Stomach smooth muscle (tissue), 2 donors: ENCODE measurements around the gene C7orf25.

Experiments used
- H3K27ac ChIP-seq: one replicate; pipeline ENCODE4 v1.7.0; 2013; ENCODE audit warnings: mild to moderate bottlenecking, low read length, inconsistent platforms
- H3K27me3 ChIP-seq, 2 donors: one replicate each; pipeline ENCODE4 v1.7.0; 2013; ENCODE audit warnings: low read length in 2 of 2; ENCODE audit not compliant: insufficient read depth in 2 of 2, control insufficient read depth in 1 of 2
- H3K36me3 ChIP-seq, 2 donors: one replicate each; pipeline ENCODE4 v1.7.0; 2013; ENCODE audit warnings: low read length in 2 of 2; ENCODE audit not compliant: control insufficient read depth in 2 of 2, insufficient read depth in 2 of 2
- H3K4me1 ChIP-seq: one replicate; pipeline ENCODE4 v1.7.0; 2013; ENCODE audit warnings: low read length; ENCODE audit not compliant: control insufficient read depth, insufficient read depth
- H3K4me3 ChIP-seq, 2 donors: one replicate each; pipeline ENCODE4 v1.7.0; 2013; ENCODE audit warnings: low read length in 2 of 2
- H3K9ac ChIP-seq, 2 donors: one replicate each; pipeline ENCODE4 v1.7.0; 2013; ENCODE audit warnings: low read length in 2 of 2, mild to moderate bottlenecking in 1 of 2
- H3K9me3 ChIP-seq, 2 donors: one replicate each; pipeline ENCODE4 v1.7.0; 2013; ENCODE audit warnings: low read length in 2 of 2; ENCODE audit not compliant: control insufficient read depth in 2 of 2
- donor health status: healthy.
- donor health status: Pancreatic carcinoma.

The C7orf25 gene

DNA sequence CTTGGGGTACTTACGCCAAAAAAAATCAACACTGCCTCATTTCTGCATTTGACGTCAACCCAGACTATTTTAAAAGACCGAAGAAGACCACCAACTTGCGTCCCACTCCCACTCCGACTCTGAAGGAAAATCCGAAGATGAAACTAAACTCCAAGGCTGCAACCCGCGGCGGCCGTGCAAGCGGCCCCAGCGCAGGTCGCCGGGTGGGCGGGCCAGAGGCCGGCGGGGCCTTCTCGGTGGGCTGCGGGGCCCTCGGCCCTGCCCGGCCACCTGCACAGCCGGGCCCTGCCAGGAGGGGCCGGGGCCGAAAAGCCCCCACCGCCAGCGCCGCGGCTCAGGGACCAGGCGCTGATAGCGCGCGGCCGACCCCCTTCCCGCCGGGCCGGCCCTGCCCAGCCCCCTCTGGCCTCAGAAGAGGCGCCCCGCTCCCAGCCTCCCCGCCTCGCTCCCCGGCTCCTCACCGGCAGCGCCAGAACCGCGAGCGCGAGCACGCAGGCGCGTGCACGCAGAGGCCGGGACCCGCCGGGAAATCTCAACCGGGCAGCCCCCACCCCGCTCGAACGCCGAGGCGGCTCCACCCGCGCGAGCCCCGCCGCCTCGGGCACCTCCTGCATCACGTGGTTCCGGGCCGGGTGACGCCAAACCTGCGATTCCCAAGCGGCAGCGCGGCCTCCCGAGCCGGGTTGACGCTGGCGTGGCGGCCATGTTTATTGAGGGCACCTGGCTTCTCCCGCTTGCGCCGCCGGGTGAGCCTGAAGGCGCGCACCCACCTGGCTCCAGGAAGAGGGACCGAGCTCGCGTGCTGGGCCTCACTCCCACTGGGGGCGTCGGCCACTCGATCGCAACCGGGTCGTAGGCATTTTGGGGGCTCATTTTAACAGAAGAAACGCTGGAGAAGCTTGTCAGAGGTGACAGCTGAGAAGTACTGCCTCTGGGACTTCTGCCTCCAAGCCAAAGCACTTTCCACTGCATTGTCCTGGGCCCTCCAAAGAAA lies at the start of gene C7orf25:
Gene C7orf25, minus strand, starts transcription at position 617 of the 994 bp plus-strand sequence. CDS start 1,170 bp downstream, outside the sequence.
- Histone ChIP-seq H3K9ac (peak within 1 kb of the TSS; percentile 67 to 81), H3K4me3 (peak within 1 kb of the TSS; percentile 83 to 84), H3K9me3 (no peaks in the 10 kb centered on the region), H3K27me3 (no peaks in the 10 kb centered on the region), H3K36me3 (peaks cover 3 to 7% of the 10 kb centered on the region in 2 donors), H3K27ac (no peak within 1 kb of the TSS), H3K4me1 (peaks cover 5% of the 10 kb centered on the region)

DNA sequence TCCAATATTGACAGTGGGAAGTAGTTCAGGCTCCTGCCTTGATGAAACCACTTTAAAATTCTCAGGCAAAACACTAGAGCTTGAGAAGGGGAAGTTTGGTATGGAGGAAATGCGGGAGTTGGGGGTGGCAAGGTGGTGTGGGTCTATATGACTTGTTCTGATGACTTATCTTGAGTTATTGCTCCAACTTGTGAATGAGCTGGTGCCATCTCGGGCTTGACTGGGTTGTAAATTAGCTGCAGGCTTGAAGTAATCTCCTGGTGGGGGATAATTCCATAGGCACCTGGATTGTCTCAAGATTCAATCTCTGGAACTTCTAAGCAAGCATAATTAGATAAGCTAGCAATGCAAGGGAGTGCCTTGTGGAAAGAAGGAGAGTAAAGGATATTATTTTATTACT lies 49.3 kb upstream of the C7orf25 start:
- Histone ChIP-seq H3K4me1 (no peaks in the 10 kb centered on the region), H3K9ac (no peak overlapping the region), H3K27ac (no peak overlapping the region), H3K9me3 (no peaks in the 10 kb centered on the region), H3K27me3 (no peaks in the 10 kb centered on the region), H3K36me3 (no peaks in the 10 kb centered on the region), H3K4me3 (no peak overlapping the region)

- Histone ChIP-seq H3K9me3 (no peaks in the 10 kb centered on the region), H3K27ac (no peak overlapping the region), H3K9ac (no peak overlapping the region), H3K4me1 (no peaks in the 10 kb centered on the region), H3K4me3 (no peak overlapping the region), H3K27me3 (no peaks in the 10 kb centered on the region), H3K36me3 (no peaks in the 10 kb centered on the region)
These were observed 48.9 kb upstream of the C7orf25 start for GRCh38 chr7:42960762-42961161.

- Histone ChIP-seq H3K9me3 (no peaks in the 10 kb centered on the region), H3K27ac (no peak overlapping the region), H3K27me3 (no peaks in the 10 kb centered on the region), H3K4me3 (no peak overlapping the region), H3K9ac (no peak overlapping the region), H3K4me1 (no peaks in the 10 kb centered on the region), H3K36me3 (no peaks in the 10 kb centered on the region)
These were observed 47.7 kb upstream of the C7orf25 start for GRCh38 chr7:42959549-42959948.

DNA sequence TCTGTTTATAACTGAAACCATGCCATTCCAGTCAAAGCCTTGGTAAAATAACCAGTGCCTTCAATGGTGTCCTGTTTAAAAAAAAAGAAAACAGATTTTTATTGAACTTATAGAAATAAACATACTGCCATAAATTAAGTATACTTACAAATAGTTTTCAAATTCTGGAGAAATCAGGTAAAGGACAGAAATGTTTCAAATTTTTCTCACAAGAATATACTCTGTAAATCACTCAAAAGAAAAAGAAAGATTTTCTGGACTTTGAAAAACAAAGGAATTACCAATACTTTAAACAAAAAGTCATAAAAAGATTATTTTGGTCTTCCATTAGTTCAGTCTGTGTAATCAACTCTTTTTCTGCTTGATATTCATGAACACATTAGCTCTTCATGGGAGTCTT lies 44.2 kb upstream of the C7orf25 start:
- Histone ChIP-seq H3K27me3 (no peaks in the 10 kb centered on the region), H3K36me3 (no peaks in the 10 kb centered on the region), H3K9me3 (no peaks in the 10 kb centered on the region), H3K27ac (no peak overlapping the region), H3K4me3 (no peak overlapping the region), H3K9ac (no peak overlapping the region), H3K4me1 (no peaks in the 10 kb centered on the region)

- Histone ChIP-seq H3K27ac (no peak overlapping the region), H3K36me3 (no peaks in the 10 kb centered on the region)
These were observed 42.1 kb upstream of the C7orf25 start for GRCh38 chr7:42953994-42954393.

DNA sequence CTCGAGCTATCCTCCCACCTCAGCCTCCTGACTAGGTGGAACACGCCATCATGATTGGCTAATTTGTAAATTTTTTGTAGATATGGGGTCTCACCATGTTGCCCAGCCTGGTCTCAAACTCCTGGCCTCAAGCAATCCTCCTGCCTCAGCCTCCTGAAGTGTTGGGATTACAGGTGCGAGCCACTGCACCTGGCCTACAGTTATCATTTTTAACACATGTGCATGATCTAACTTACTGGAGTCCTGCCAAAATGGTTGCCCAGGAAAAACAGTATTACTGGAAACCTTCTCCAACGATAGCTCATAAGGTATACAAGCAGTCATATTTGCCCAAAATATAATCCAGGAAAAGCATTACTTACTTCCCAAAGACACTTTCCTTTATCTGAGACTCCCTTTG lies 40.5 kb upstream of the C7orf25 start:
- no peak overlapping the region for H3K4me3 ChIP-seq
- no peak overlapping the region for H3K27ac ChIP-seq

More at GRCh38 chr7:42953994-42954393, 42.1 kb upstream of the C7orf25 start:
- Histone ChIP-seq H3K4me3 (no peak overlapping the region), H3K9me3 (no peaks in the 10 kb centered on the region), H3K9ac (no peak overlapping the region), H3K4me1 (no peaks in the 10 kb centered on the region), H3K27me3 (no peaks in the 10 kb centered on the region)

GRCh38 chr7:42950417-42950816 lies 38.5 kb upstream of the C7orf25 start:
- no peaks in the 10 kb centered on the region for H3K4me1 ChIP-seq
- H3K27ac ChIP-seq, result no peak overlapping the region
- H3K9ac ChIP-seq, result no peak overlapping the region
- no peaks in the 10 kb centered on the region for H3K9me3 ChIP-seq
- peaks cover 0 to 3% of the 10 kb centered on the region in 2 donors for H3K27me3 ChIP-seq
- no peaks in the 10 kb centered on the region for H3K36me3 ChIP-seq
- H3K4me3 ChIP-seq, result no peak overlapping the region

More for the DNA sequence above, 40.5 kb upstream of the C7orf25 start:
- H3K9me3 ChIP-seq, result no peaks in the 10 kb centered on the region
- no peak overlapping the region for H3K9ac ChIP-seq
- no peaks in the 10 kb centered on the region for H3K27me3 ChIP-seq
- no peaks in the 10 kb centered on the region for H3K36me3 ChIP-seq
- H3K4me1 ChIP-seq, result no peaks in the 10 kb centered on the region

- Histone ChIP-seq H3K36me3 (no peaks in the 10 kb centered on the region), H3K9me3 (no peaks in the 10 kb centered on the region), H3K27ac (no peak overlapping the region), H3K4me1 (no peaks in the 10 kb centered on the region), H3K9ac (no peak overlapping the region), H3K27me3 (peaks cover 0 to 3% of the 10 kb centered on the region in 2 donors), H3K4me3 (no peak overlapping the region)
These were observed 35.7 kb upstream of the C7orf25 start for GRCh38 chr7:42947521-42947920.

- peaks cover 0 to 3% of the 10 kb centered on the region in 2 donors for H3K27me3 ChIP-seq
- no peak overlapping the region for H3K4me3 ChIP-seq
- no peaks in the 10 kb centered on the region for H3K4me1 ChIP-seq
- no peak overlapping the region for H3K9ac ChIP-seq
- H3K9me3 ChIP-seq, result no peaks in the 10 kb centered on the region
- no peak overlapping the region for H3K27ac ChIP-seq
- no peaks in the 10 kb centered on the region for H3K36me3 ChIP-seq
These were observed 34.7 kb upstream of the C7orf25 start for GRCh38 chr7:42946627-42946950.
